ENCODE results near the gene ASIC1.
"Not testable (repeated sequence)": the region's sequence is repeated elsewhere in the genome, so short reads cannot be mapped to it uniquely, and the experiment has no call there.

ASIC1 gene

DNA sequence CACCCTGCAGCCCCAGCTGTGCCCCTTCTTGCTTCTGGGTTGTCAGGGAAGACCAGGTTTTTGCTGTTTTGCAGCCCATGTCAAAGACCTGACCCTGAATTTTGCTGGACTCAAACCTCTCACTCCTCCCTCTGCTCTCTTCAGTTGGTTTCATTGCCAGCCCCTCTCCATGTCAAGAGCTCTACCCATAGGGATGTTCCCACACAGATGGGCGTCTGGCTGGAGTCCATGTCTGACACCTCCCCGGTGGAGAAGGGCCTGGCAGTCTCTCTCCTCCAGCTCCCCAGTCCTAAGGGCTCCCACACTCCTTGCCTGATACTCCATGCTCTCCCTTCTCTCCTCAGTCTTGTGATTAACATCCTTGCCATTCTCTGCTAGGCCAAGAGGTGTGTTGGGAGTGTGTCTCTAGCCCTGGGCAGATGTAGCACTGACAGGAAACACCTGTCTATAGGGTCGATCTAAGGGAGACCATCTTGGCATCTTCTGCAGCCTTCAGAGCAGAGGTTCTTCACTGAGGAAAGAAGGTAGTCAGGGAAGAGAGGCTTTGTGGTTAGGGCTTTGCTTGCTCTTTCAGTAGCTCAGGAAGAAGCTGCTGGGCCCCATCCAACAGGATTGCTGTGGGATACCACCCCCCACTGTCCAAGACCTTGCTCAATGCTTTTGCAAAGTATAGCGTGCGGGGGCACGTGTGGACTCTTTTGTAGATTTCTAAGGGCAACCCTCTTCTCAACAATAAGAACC, 4.7 kb downstream of the ASIC1 start:
- no peak for DNase-seq

DNA sequence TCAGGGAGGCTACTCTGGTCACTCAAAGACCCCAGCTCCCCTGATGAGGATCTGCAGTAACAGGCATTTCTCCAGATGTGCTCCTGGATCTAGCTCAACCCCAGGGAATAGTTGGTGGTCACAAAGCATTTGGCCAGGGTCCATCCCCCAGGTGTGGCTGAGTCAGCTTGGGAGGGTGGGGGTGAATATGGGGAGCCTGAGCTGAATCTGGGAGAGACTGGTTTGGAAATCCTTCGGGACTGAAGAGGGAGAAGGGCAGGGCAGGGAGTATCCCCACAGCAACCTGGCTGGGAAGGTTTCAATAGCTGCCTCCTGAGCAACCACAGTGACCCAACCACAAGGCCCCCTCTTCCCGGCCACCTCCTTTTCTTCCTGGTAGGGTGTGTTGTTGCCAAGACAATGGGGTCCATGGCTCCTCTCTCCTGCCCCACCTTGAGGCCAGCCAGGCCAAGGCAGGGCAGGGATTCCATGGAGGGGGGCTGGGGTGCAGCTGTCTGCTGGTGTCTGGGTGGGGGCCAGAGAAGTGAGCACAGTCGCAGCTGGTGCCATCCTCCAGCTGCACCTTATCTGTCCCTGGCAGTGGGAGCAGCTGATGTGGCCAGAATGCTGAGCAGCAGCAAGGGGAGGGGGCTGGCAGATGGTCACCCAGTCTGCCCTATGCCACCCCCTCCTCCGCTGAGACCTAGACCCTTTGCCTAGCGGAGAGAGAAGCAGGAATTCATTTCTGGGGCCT, 5.5 kb downstream of the ASIC1 start:
- no peak for DNase-seq

DNA sequence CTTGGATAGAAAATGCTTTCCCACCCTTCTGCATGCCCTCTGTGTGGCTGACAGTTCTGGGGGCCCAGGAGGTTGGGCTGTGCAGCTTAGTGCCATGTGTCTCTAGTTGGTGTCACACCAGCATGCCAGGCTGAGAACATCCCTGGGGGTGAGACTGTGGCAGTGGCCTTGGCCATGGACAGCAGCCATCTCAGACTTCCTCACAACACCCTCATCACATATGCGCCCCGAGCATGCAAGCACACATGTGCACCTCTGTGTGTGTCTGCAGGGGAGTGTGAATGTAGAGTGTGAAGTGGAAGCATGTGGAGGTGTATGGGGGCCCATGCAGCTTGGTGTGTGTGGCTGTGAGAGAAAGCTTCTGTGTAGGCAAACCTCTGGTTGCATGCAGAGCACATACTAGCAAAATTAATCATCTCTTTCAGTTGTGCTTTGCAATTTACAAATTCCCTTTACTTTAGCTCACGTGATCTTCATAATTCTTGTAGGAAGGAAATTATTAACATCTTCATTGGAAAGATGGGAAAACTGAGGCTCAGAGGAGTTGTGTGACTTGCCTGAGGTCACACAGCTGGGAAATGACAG, 8.4 kb downstream of the ASIC1 start:
- DNase-seq, result no peak

DNA sequence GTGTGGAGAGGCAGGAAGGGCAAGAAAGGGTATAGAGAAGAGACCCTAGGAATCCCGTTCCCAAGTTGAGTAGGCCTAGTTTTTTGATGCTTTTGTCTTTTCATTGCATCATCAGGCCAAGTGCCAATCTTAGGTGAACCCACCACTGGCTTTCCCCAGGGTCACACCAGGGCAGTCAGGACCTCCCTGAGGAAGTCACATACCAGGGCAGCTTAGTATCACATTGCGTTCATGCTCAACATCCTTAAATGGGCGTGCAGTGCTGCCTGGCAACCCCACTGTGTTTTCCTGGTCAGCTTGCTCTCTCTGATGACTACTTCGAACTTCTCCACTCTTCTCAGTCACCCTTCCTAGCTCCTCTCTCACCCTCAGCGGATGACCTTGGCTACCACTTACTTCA, 9.0 kb downstream of the ASIC1 start:
- DNase-seq, result no peak

DNA sequence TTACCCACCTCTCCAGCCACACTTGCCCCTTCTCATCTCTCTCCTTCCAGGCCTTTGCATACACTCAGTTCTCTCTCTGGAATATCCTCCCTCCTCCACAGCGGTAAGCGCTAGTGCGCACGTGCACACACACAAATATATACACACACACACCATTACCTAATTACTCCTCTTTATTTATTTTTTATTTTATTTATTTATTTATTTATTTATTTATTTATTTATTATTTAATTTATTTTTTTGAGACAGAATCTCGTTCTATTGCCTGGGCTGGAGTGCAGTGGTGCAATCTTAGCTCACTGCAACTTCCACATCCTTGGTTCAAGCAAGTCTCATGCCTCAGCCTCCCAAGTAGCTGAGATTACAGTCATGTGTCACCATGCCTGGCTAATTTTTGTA, 11.7 kb downstream of the ASIC1 start:
- no peak for DNase-seq

DNA sequence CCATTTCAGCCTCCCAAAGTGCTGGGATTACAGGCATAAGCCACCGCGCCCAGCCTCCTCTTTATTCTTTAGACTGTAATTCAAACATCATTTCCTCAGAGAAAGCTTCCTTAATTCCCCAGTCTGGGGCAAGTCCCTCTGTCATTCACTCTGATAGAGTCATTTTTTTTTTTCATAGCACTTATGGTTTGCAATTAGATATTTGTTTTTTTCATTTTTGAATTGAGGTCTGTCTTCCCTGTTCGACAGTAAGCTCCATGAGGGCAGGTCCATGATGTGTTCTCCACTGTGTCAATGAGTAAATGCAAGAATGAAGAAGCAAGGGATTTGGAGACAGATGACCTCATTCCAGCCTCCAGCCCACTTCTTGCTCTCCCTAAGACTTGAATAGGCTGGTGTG, 12.1 kb downstream of the ASIC1 start:
- DNase-seq, result no peak

DNA sequence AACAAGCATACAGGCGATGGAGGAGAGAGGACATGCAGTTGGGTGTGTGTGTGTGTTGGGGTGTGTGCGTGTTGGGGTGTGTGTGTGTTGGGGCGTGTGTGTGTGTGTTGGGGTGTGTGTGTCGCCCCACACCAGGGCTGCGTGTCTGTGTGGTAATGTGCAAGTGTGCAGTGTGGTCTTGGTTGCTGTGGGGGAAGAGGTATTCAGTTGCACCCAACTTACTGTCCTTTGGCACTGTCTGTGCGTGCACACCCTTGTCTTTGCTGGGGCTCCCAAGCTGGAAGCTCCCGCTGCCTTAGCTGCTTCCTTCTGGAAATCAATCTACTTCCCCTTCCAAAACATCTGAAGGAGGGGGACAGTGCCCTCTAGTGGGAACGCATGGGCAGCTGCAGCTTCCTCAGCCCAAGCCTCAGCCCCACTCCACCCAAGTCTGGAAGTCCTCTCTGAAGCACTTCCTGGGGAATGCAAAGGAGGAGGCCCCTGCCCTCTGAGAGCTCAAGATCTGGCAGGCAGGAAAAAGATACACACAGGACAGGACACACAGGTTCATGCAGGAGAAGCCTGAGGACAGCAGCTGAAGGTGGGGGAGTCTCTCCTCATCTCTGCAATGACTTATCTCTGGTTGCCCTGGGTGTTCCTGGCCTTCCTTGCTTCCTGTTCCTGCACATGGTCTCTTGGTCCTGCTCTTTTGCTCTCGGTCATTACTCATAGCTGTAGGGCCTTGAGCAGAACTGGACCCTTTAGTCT, 13.1 kb downstream of the ASIC1 start:
- DNase-seq, result peak; percentile 62

DNA sequence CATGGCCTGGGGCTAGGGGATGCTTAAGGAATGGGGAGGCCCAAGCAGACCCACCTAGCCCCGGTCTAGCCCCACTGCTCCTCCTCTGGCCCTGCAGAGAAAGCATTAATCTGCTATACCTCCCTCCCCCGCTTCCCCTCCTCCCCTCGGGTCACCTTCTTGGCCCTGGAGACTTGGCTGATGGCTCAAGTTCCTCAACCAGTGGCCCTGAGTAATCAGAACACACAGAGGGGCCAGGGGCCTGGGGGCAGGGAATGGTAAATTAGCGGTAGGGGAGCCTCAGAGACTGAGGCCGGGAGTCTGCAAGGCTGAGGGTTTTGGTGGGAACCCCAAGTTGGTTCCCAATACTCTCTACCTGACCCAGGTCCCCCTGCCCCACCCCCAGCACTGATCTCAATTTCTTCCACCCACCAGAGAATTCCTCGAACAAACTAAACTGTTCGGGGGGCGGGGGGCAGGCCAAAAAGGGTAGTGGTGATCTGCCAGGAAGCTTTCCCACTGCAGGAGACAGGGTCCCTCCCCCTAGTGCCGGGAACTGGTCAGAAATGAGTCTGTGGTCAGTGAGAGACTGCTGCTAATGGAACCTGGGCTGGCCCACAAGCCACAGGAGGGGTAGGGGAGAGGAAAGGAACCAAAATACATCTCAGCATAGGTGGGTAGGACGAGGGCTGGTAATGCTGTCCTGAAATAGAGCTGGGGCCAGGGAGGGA, 15.0 kb downstream of the ASIC1 start:
- DNase-seq, result no peak

DNA sequence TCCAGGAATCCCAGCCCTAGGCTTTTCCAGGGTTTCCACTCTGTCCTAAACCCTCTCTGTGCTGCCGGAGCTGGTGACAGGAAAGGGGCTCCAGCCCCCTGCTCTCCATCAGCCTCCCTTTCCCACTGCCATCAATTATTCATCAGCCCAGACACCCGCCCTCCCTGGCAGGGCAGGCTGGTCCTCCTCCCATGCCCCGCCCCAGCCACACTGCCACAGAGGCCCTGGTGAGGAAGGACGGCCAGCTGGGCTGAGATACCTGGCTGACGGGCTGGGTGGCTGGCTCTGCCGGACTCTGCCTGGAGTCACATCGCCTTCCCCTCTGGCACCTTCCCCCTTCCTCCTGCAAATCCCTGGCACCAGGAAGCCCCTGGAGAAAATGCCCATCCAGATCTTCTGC, 15.8 kb downstream of the ASIC1 start:
- no peak for DNase-seq

DNA sequence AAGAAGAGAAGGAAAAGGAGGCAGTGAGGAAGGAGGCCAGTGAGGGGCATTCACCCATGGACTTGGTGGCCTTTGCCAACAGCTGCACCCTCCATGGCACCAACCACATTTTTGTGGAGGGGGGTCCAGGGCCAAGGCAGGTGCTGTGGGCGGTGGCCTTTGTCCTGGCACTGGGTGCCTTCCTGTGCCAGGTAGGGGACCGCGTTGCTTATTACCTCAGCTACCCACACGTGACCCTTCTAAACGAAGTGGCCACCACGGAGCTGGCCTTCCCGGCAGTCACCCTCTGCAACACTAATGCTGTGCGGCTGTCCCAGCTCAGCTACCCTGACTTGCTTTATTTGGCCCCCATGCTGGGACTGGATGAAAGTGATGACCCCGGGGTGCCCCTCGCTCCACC, 16.3 kb downstream of the ASIC1 start:
- DNase-seq, result no peak

DNA sequence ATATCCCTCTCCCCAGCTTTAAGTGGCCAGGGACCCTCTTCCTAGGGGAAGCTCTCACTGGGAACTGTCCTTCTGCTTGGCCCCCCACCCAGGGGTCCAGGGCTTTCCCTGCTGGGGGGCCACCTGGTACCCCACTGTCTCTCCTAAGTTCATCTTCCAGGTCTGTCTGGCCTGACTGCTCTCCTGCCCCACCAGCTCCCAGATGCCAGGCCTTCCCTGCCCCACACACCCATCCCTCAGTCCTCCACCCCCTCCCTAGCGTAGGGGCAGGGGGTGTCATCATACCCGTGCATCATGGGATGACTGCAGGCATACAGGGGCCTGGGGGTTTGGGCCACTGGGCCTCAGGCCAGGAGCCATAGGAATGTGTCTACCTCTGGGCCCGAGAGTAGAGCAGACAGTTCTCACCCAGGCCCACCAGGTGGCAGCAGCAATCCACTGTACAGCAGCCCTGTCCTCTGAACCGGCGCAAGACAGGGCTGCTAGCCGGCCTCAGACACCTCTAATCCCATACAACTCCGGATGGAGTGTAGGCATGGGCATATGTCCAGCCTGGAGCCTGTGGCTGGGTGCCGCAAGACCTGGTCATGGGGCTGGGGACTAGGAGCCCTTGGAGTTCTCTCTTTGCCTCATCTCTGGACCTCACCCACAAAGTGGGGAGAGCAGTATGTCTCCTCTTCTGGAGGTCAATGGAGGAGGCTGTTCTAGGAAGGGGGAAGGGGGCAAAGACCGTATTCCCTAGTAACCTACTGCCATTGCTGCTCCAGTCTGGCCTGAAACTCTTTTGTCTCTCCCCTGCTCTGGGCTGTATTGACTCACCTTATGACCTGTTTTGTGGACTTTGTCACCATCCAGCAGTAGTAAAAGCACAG, 17.8 kb downstream of the ASIC1 start:
- peak; percentile 78 for DNase-seq

DNA sequence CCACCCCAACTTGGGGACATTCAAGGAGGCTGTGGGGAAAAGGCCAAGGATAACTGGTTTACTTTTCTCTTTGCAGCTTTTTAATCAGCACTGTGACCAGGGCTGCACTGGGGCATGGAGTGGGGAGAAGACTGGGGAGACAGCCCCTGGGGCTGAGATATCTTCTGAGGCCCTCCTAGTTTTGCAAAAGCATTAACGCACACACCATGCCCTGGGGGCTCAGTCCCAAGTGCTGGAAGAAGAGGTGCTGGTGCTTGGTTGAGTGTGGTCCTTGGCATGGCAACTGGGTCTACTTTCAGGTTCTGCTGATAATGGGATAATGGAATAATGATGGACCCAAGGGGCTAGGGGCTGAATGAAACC, 18.4 kb downstream of the ASIC1 start:
- no peak for DNase-seq

DNA sequence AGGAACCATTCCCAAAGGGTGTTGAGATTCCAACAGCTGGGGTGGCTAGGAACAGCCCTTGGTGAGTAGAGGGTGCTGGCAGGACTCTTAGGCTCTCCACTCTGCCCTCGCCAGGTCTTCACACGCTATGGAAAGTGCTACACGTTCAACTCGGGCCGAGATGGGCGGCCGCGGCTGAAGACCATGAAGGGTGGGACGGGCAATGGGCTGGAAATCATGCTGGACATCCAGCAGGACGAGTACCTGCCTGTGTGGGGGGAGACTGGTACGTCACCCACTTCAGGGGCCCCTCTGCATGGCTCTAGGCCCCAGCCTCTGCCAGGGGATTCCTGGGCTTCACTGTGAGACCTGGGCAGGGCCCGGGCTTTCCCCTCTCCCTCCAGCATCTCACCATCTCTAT, 19.7 kb downstream of the ASIC1 start:
- no peak for DNase-seq

DNA sequence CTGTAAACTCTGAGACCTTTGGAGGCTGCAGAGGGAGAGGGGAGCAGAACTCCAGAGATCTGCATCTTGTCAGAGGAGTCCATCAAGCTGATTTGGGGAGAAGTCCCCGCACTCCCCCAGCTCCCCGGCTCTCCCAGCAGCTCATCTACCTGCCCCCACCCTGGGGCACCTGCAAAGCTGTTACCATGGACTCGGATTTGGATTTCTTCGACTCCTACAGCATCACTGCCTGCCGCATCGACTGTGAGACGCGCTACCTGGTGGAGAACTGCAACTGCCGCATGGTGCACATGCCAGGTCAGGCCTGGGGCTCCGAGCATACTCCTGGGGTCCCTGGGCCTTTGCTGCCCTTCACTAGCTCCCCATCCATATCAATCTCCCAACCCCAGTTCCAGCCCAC, 20.9 kb downstream of the ASIC1 start:
- no peak for DNase-seq

DNA sequence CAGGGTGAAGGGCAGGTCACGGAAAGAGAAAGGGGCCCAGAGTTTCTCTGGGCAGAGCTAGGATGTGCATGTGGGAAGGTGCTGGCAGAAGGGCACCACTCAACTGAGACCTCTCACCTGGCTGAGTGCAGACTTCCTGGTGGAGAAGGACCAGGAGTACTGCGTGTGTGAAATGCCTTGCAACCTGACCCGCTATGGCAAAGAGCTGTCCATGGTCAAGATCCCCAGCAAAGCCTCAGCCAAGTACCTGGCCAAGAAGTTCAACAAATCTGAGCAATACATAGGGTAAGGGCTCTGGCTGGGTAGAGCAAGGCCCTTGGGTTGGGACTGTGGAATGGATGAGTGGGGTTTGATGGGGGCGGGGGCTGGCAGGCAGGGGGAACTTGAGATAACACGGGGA, 22.4 kb downstream of the ASIC1 start:
- DNase-seq, result no peak

DNA sequence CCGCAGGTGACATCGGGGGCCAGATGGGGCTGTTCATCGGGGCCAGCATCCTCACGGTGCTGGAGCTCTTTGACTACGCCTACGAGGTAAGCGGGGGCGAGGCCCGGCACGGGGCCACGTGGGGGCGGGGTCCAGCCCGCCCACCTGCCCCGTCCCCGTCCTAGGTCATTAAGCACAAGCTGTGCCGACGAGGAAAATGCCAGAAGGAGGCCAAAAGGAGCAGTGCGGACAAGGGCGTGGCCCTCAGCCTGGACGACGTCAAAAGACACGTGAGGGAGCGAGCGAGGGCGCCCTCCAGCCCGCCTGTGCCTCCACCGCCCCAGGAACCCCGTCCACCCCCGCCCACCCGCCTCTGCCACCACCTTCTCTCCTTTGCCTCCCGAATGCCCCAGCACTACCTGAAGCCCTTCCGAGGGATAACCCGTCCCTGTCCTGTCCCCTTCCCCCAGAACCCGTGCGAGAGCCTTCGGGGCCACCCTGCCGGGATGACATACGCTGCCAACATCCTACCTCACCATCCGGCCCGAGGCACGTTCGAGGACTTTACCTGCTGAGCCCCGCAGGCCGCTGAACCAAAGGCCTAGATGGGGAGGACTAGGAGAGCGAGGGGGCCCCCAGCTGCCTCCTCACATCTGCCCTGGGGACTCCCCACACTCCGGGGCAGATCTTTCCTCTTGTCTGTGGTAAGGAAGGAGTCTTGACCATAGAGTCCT, 23.9 kb downstream of the ASIC1 start:
- DNase-seq, result no peak

DNA sequence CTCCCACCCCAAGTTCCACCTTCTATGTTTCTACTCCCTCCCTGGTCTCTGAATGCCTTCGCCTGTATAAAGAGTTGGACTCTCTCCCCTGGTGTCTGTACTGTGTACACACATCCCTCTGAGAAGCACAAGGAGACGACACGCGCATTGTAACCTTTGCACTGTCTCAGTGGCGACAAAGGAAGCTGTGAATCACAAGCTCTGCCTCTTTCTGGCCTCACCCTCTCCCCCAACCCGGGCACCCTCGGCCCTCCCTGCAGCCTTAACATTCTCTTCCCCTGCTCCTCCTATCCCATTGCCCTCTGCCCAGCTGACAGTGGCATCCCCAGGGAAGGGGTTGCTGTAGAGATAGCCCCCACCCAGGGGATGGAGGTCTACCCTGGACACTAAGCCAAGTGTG, 25.2 kb downstream of the ASIC1 start:
- no peak for DNase-seq

DNA sequence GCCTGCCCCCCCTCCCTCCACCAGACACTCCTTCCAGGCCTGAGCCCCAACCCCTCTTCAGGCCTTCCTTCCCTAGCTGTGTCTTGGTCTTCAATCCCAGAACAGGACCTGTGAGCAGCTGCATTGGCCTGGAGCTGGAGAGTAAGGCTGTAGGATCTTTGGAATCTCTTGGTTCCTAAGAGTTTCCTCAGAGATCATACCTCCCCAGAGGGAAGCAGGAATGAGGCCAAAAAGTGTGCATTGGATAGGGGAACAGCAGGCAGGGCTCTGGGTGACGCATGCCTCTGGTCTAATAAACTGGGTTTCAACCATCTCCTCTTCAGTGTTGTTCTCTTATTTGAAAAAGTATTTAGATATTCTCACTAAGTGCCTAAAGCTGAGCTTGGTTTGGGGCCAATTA, 25.9 kb downstream of the ASIC1 start:
- no peak for DNase-seq

DNA sequence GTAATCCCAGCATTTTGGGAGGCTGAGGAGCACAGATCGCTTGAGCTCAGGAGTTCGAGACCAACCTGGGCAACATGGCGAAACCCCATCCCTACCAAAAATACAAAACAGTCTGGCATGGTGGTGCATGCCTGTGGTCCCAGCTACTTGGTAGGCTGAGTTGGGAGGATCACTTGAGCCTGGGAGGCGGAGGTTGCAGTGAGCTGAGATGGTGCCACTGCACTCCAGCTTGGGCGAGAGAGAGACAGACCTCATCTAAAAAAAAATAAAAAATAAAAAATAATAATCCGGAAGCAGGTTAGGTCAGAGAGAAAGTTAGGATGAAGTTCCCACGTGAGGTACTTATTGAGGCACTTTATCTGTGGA, 27.0 kb downstream of the ASIC1 start:
- DNase-seq, result not testable (repeated sequence)

DNA sequence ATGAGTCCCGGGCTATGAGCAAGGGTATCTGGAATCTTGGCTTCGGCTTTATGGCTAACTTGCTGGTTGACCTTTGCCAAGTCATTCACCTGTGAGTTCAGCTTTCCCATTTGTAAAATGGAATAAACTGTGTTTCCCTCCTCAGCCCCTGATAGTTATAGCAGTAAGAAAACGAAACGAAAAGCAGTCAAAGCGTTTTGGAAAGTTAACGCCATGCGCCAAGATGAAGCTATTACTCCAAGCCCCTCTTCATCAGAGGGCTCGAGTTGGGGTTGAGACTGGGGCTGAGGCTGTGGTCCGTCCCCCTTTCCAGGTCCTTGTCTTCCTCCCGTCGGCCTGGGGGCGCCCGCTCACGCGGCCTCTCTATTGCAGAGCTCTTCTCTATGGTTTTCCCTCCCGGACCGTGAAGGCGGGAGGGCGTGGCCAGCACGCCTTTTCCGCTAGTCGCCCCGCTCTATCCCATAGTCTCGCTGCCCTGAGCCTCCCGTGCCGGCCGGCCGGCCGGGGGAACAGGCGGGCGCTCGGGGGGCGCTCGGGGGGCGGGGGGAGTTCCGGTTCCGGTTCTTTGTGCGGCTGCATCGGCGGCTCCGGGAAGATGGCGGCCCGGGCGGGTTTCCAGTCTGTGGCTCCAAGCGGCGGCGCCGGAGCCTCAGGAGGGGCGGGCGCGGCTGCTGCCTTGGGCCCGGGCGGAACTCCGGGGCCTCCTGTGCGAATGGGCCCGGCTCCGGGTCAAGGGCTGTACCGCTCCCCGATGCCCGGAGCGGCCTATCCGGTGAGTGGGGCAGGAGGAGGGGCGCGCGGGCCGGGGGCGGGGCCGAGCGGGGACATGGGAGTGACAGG, 27.6 kb downstream of the ASIC1 start, which contains the start of gene SMARCD1:
Gene SMARCD1, plus strand, starts transcription at position 568 of the 840 bp plus-strand sequence. Its CDS starts 28 bp downstream, at position 596.
- DNase-seq, result peak; percentile 88
